ENCODE data around the gene SEC16A. TPM values are rescaled to one million over a fixed set of nuclear protein-coding genes. Genes with fewer than 3 reads are reported as not detected.

SEC16A gene
- total and polyA plus RNA-seq, 5 donors from 2014 or later, result 17.7 to 74.4 (median 21.3) TPM

DNA sequence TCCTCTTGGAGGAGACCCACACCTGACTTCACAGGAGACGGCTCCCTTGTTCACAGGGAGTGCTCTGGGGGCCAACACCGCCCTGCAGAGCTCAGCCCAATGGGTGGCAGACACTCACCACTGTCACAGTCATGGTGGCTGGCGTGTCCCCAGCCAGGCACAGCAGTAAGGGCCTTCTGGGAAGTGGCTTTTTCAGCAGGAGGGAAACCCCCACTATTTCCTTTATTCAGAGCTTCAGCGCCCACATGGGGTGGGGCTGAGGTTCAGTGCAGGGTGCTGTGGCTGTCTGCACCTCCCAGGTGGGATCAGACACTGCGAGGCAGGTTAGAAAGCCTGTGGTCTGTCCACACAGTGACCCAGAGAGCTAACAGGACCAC lies 79.3 kb downstream of the SEC16A start:
- no peaks in the 10 kb centered on the region for H3K27me3 Mint-ChIP-seq
- H3K4me3 ChIP-seq (ENCODE audit: low read depth, low read length), result peak overlapping the region; percentile 13

DNA sequence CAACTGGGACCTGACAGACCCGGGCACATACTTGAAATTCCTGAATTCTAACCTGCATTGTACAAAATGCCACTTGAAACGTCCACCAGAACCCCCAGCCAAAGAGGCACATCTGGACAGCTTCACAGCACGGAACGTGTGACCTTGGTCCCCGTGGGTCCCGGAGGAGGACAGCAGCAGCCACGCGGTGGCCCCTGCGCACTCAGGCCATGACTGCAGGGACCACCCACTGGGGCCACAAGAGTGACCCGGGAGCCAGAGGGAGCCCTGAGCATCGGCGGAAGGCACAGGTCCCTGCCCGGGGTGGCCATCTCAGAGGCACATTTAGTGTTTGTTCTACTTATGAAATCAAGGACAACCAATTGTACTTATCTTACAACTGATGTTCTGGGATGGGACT lies 80.8 kb downstream of the SEC16A start:
- Mint-ChIP-seq H3K27me3 (no peaks in the 10 kb centered on the region), H3K4me1 (peaks cover 9 to 61% (median 34%) of the 10 kb centered on the region in 4 donors), H3K4me3 (peak overlapping the region in 2 of 4 donors; percentile 35 to 85), H3K27ac (no peak overlapping the region), H3K9me3 (no peaks in the 10 kb centered on the region), H3K36me3 (no peaks in the 10 kb centered on the region)
- ATAC-seq (ENCODE audit: low read depth in 2 of 2), result no peak
- Histone ChIP-seq H3K36me3 (ENCODE audit: control insufficient read depth, insufficient read depth, low read length) (peaks cover 10% of the 10 kb centered on the region), H3K4me3 (ENCODE audit: low read depth, low read length) (no peak overlapping the region), H3K9me3 (ENCODE audit: control insufficient read depth in 2 of 2, low read length in 2 of 2) (no peaks in the 10 kb centered on the region), H3K27ac (ENCODE audit: insufficient read depth, low read length, poor library complexity, severe bottlenecking) (no peak overlapping the region), H3K4me1 (ENCODE audit: control insufficient read depth, insufficient read depth, low read length, poor library complexity, severe bottlenecking) (peaks cover 51% of the 10 kb centered on the region), H3K27me3 (ENCODE audit: control insufficient read depth, insufficient read depth, low read length) (no peaks in the 10 kb centered on the region)
- DNase-seq, result no peak

More for the DNA sequence above, 79.3 kb downstream of the SEC16A start:
- peaks cover 10% of the 10 kb centered on the region for H3K36me3 ChIP-seq (ENCODE audit: control insufficient read depth, insufficient read depth, low read length)
- Mint-ChIP-seq H3K36me3 (peaks cover 6% of the 10 kb centered on the region), H3K4me1 (peaks cover 9 to 62% (median 35%) of the 10 kb centered on the region in 4 donors), H3K27ac (peak overlapping the region; percentile 87 to 90 (median 90)), H3K9me3 (no peaks in the 10 kb centered on the region), H3K4me3 (peak overlapping the region; percentile 72 to 94 (median 83))
- peak overlapping the region; percentile 85 for H3K27ac ChIP-seq (ENCODE audit: insufficient read depth, low read length, poor library complexity, severe bottlenecking)
- no peaks in the 10 kb centered on the region for H3K27me3 ChIP-seq (ENCODE audit: control insufficient read depth, insufficient read depth, low read length)
- no peaks in the 10 kb centered on the region for H3K9me3 ChIP-seq (ENCODE audit: control insufficient read depth in 2 of 2, low read length in 2 of 2)
- ATAC-seq (ENCODE audit: low read depth in 2 of 2) (peak; percentile 83 to 84), DNase-seq (peak; percentile 57 to 89 (median 71))
- H3K4me1 ChIP-seq (ENCODE audit: control insufficient read depth, insufficient read depth, low read length, poor library complexity, severe bottlenecking), result peaks cover 50% of the 10 kb centered on the region

DNA sequence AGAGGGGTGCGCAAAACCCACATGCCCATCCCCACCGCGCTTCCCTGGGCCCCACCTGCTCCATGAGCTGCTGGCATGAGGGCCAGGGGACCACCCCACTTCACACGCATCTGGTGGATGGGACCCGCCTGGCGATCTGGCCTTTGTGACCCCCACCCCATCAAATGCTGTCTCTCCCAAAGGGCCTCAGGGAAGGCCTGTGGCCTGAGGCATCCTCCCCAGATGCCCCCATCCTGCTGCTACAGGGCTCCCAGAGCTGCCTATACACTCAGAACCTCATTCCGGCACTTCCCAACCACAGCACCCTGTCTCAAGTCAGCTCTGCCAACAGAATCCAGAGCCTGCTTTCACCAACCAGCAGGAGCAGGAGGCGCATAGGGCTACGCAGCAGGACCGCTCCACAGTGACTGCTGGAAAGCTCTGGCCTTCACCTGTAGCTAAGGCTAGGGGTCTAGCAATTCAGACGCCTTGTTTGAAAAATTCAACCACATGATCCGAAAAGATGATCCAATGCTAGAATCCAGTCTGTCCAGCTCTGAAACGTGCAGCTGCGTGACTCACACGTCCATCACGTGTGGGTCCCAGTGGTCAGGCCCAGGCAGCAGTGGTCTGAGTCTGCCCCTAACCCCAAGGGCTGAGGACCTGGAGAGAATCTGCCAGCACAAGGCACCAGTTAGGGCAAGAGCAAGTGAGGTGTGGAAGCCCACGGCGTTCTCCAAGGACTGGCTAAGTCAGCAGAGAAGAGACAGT lies 81.5 kb downstream of the SEC16A start:
- H3K27ac ChIP-seq (ENCODE audit: insufficient read depth, low read length, poor library complexity, severe bottlenecking), result no peak overlapping the region
- ATAC-seq (ENCODE audit: low read depth in 2 of 2) (no peak), DNase-seq (no peak)
- no peaks in the 10 kb centered on the region for H3K36me3 Mint-ChIP-seq
- H3K4me3 ChIP-seq (ENCODE audit: low read depth, low read length), result no peak overlapping the region
- H3K36me3 ChIP-seq (ENCODE audit: control insufficient read depth, insufficient read depth, low read length), result peaks cover 13% of the 10 kb centered on the region
- H3K4me3 Mint-ChIP-seq, result peak overlapping the region in 3 of 4 donors; percentile 16 to 85 (median 56)
- H3K27me3 Mint-ChIP-seq, result no peaks in the 10 kb centered on the region
- H3K4me1 Mint-ChIP-seq, result peaks cover 9 to 60% (median 34%) of the 10 kb centered on the region in 4 donors
- H3K27me3 ChIP-seq (ENCODE audit: control insufficient read depth, insufficient read depth, low read length), result no peaks in the 10 kb centered on the region
- no peaks in the 10 kb centered on the region for H3K9me3 ChIP-seq (ENCODE audit: control insufficient read depth in 2 of 2, low read length in 2 of 2)
- H3K9me3 Mint-ChIP-seq, result no peaks in the 10 kb centered on the region
- peak overlapping the region in 1 of 3 donors; percentile 66 for H3K27ac Mint-ChIP-seq
- H3K4me1 ChIP-seq (ENCODE audit: control insufficient read depth, insufficient read depth, low read length, poor library complexity, severe bottlenecking), result peaks cover 51% of the 10 kb centered on the region

DNA sequence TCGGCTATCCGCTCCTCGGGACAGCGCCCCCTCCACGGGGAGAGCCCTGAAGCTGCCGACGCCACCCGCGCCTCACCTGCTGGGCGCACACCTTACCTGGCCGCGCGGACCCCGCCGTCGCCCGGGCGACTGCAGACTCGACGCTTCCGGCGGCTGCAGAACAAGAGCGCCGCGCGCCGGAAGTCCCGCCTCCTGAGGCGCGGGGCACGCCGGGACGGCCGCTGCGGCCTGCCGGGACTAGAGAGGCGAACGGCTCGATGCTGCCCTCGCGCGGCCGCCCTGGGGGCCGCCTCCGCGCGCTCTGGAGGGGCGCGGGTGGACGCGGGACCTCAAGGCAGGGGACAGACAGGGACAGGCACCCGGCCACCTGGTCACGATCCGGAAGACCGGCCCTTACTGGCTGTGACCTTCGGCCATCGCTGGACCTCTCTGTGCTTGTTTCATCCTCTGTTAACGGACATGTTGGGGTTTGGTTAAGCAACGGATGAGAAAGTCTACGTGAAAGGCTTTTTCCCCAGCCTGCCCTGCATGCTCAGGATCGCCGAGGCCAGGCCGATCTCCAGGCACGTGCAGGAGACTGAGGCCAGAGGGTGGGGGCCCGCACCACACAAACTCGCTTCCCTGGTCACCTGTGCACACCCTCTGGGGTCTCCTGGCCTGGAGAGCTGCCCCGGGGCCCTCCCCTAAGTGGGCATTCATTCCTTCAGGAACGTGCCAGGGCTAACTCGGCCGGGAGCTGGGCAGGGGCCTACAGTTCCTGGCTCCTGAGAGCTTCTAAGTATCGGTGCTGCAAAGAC lies 82.6 kb downstream of the SEC16A start, which contains the start of gene SNAPC4:
Gene SNAPC4, minus strand, starts transcription at position 133 of the 797 bp plus-strand sequence. CDS start 1,742 bp downstream, outside the sequence.
- Histone ChIP-seq H3K27me3 (ENCODE audit: control insufficient read depth, insufficient read depth, low read length) (no peaks in the 10 kb centered on the region), H3K36me3 (ENCODE audit: control insufficient read depth, insufficient read depth, low read length) (peaks cover 22% of the 10 kb centered on the region), H3K4me3 (ENCODE audit: low read depth, low read length) (peak within 1 kb of the TSS; percentile 57), H3K9me3 (ENCODE audit: control insufficient read depth in 2 of 2, low read length in 2 of 2) (no peaks in the 10 kb centered on the region), H3K4me1 (ENCODE audit: control insufficient read depth, insufficient read depth, low read length, poor library complexity, severe bottlenecking) (peaks cover 45% of the 10 kb centered on the region), H3K27ac (ENCODE audit: insufficient read depth, low read length, poor library complexity, severe bottlenecking) (peak within 1 kb of the TSS; percentile 41)
- Mint-ChIP-seq H3K4me3 (peak within 1 kb of the TSS; percentile 83 to 94 (median 86)), H3K27ac (peak within 1 kb of the TSS; percentile 62 to 87 (median 84)), H3K9me3 (no peaks in the 10 kb centered on the region), H3K27me3 (no peaks in the 10 kb centered on the region), H3K4me1 (peaks cover 9 to 52% (median 26%) of the 10 kb centered on the region in 4 donors), H3K36me3 (no peaks in the 10 kb centered on the region)
- DNase-seq (peak; percentile 83 to 92 (median 86)), ATAC-seq (ENCODE audit: low read depth in 2 of 2) (peak; percentile 73 to 76)

DNA sequence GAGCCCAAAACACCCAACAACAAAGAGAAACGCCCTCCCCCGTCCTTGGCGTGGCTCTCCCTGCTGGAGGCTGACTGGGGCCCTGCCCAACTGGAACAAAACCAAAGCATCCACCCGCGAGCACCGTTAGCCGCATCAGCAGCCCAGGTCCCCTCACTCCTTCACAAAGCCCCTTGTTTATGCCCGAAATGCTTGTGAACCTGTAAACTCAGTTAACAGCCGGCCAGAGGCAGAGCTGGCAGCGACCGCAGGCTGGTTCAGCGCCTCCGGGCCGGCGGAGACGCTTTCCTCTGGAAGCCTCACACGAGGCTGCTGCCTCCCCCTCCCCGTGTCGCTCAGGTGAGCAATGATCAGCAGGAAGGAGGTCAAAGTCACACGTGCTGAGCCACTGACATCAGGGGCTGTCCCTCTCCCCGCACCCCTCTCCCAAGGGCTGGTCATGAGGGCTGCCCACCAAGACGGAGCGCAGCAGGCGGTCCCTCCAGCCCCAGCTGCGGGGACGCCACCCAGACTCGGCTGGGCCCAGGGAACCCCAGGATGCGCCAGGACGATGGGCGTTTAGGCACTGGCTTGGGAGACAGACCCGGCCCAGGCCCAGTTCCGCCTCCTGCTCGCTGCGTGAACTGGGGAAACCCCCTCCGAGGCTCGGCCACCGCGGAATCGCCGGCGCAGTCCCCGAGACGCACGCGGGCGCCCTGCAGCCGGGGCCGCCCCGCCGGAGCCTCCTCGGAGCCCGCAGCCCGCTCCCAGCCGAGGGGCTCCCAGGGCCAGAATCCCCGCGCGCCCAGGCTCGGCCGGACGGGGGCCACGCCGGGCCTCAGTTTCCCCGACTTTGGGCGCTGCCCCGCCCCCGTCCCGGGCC lies 83.4 kb downstream of the SEC16A start:
- Histone ChIP-seq H3K27me3 (ENCODE audit: control insufficient read depth, insufficient read depth, low read length) (no peaks in the 10 kb centered on the region), H3K27ac (ENCODE audit: insufficient read depth, low read length, poor library complexity, severe bottlenecking) (peak overlapping the region; percentile 41), H3K4me1 (ENCODE audit: control insufficient read depth, insufficient read depth, low read length, poor library complexity, severe bottlenecking) (peaks cover 37% of the 10 kb centered on the region), H3K4me3 (ENCODE audit: low read depth, low read length) (peak overlapping the region; percentile 47), H3K9me3 (ENCODE audit: control insufficient read depth in 2 of 2, low read length in 2 of 2) (no peaks in the 10 kb centered on the region), H3K36me3 (ENCODE audit: control insufficient read depth, insufficient read depth, low read length) (peaks cover 29% of the 10 kb centered on the region)
- DNase-seq (peak; percentile 14 to 42 (median 38)), ATAC-seq (ENCODE audit: low read depth in 2 of 2) (no peak)
- peaks cover 7 to 44% (median 19%) of the 10 kb centered on the region in 4 donors for H3K4me1 Mint-ChIP-seq
- H3K27me3 Mint-ChIP-seq, result no peaks in the 10 kb centered on the region
- H3K9me3 Mint-ChIP-seq, result no peaks in the 10 kb centered on the region
- H3K4me3 Mint-ChIP-seq, result peak overlapping the region; percentile 83 to 94 (median 86)
- peak overlapping the region in 2 of 3 donors; percentile 62 to 87 for H3K27ac Mint-ChIP-seq
- H3K36me3 Mint-ChIP-seq, result no peaks in the 10 kb centered on the region

DNA sequence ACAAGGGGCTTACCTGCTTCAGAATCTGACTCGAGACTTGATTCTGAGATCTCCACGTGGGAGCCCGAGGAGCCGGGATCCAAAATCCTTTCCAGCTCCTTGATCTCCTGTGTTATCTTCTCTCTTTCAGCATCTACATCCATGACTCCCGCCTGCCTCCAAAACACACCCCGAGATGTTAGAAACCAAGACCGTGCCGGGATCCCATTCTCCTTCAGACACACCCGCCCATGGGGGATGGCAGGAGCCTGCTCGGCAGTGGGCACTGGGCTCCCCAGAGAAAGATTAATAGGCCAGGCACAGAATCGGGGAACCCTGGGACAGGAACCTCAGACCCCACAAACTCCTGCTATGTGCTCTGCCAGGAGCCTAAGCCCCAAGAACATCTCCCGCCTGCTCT lies 84.6 kb downstream of the SEC16A start:
- Mint-ChIP-seq H3K36me3 (no peaks in the 10 kb centered on the region), H3K27me3 (no peaks in the 10 kb centered on the region), H3K4me1 (peaks cover 0 to 33% (median 11%) of the 10 kb centered on the region in 4 donors), H3K9me3 (no peaks in the 10 kb centered on the region), H3K4me3 (peak overlapping the region; percentile 83 to 94 (median 86)), H3K27ac (peak overlapping the region in 1 of 3 donors; percentile 87)
- no peaks in the 10 kb centered on the region for H3K27me3 ChIP-seq (ENCODE audit: control insufficient read depth, insufficient read depth, low read length)
- peaks cover 33% of the 10 kb centered on the region for H3K36me3 ChIP-seq (ENCODE audit: control insufficient read depth, insufficient read depth, low read length)
- H3K4me1 ChIP-seq (ENCODE audit: control insufficient read depth, insufficient read depth, low read length, poor library complexity, severe bottlenecking), result peaks cover 26% of the 10 kb centered on the region
- H3K4me3 ChIP-seq (ENCODE audit: low read depth, low read length), result no peak overlapping the region
- no peaks in the 10 kb centered on the region for H3K9me3 ChIP-seq (ENCODE audit: control insufficient read depth in 2 of 2, low read length in 2 of 2)
- ATAC-seq (ENCODE audit: low read depth in 2 of 2), result no peak
- DNase-seq, result no peak
- no peak overlapping the region for H3K27ac ChIP-seq (ENCODE audit: insufficient read depth, low read length, poor library complexity, severe bottlenecking)

DNA sequence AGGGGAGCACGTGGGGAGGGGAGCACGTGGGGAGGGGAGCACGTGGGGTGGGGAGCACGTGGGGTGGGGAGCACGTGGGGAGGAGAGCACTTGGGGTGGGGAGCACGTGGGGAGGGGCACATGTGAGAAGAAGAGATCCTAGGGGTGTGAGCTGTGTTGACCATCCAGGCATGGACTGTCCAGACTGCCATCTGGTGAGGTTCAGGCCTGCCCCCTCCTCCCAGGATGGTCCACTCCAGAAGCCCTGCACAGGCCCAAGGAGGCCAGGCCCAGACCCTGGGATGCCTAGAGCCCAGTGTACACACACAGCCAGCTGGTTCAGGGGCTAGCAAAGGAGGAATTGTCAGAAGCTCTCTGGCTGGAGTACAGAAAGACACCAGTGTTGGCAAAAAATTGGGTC lies 85.2 kb downstream of the SEC16A start:
- Histone ChIP-seq H3K9me3 (ENCODE audit: control insufficient read depth in 2 of 2, low read length in 2 of 2) (no peaks in the 10 kb centered on the region), H3K4me1 (ENCODE audit: control insufficient read depth, insufficient read depth, low read length, poor library complexity, severe bottlenecking) (peaks cover 20% of the 10 kb centered on the region), H3K27me3 (ENCODE audit: control insufficient read depth, insufficient read depth, low read length) (no peaks in the 10 kb centered on the region), H3K4me3 (ENCODE audit: low read depth, low read length) (no peak overlapping the region), H3K27ac (ENCODE audit: insufficient read depth, low read length, poor library complexity, severe bottlenecking) (no peak overlapping the region), H3K36me3 (ENCODE audit: control insufficient read depth, insufficient read depth, low read length) (peaks cover 33% of the 10 kb centered on the region)
- H3K9me3 Mint-ChIP-seq, result no peaks in the 10 kb centered on the region
- peaks cover 0 to 31% (median 11%) of the 10 kb centered on the region in 4 donors for H3K4me1 Mint-ChIP-seq
- no peaks in the 10 kb centered on the region for H3K36me3 Mint-ChIP-seq
- peak overlapping the region in 1 of 4 donors; percentile 83 for H3K4me3 Mint-ChIP-seq
- no peaks in the 10 kb centered on the region for H3K27me3 Mint-ChIP-seq
- H3K27ac Mint-ChIP-seq, result no peak overlapping the region
- ATAC-seq (ENCODE audit: low read depth in 2 of 2) (no peak), DNase-seq (no peak)

Measured in CD4-positive, CD25-positive, alpha-beta regulatory T cell (primary cell).